Panc1 (cell line): Measurements from ENCODE around the gene VKORC1L1. TPM values are rescaled to one million over a fixed set of nuclear protein-coding genes. Genes with fewer than 3 reads are reported as not detected.
"Not testable (repeated sequence)": the region's sequence is repeated elsewhere in the genome, so short reads cannot be mapped to it uniquely, and the experiment has no call there.

Experiments used
- ATAC-seq: fragments of 200-7000 bp; cut with Tn5 transposase; 2 replicates; pipeline ENCODE4 v1.9.1; 2020; ENCODE audit warnings: mild to moderate bottlenecking, moderate library complexity
- BruUV-seq: library from RNA; stranded (reverse); fragments of 400-500 nt; replicated peaks from 2 replicates; lab custom pipeline; 2021; lab: Mats Ljungman, UMichigan
- CTCF ChIA-PET: fragments of 300-600 bp; sonication (Branson Sonifier 250); formaldehyde crosslinking; loops from one replicate; lab custom pipeline; 2022; ENCODE audit warnings: antibody characterized with exemption; lab: Charles Lee
- POLR2A ChIA-PET: fragments of 300-600 bp; sonication (Branson Sonifier 250); formaldehyde crosslinking; loops from one replicate; lab custom pipeline; 2022; ENCODE audit warnings: antibody characterized with exemption; lab: Charles Lee
- DNase-seq: peaks from one replicate; pipeline ENCODE4 v3.0.0-alpha.2; 2010; ENCODE audit warnings: low read depth, low spot score
- H3K27ac ChIP-seq: 2 replicates; pipeline ENCODE4 v1.5.1; 2011; ENCODE audit warnings: mild to moderate bottlenecking, low read length, inconsistent platforms
- H3K27me3 ChIP-seq: fragments of 200-500 bp; sonication (Bioruptor generic); 2 replicates; pipeline ENCODE4 v1.6.0; 2014; ENCODE audit warnings: low read length, inconsistent platforms; ENCODE audit not compliant: control insufficient read depth, insufficient read depth
- H3K36me3 ChIP-seq: fragments of 200-500 bp; sonication (Bioruptor generic); 2 replicates; pipeline ENCODE4 v1.5.1; 2014; ENCODE audit warnings: inconsistent platforms, mild to moderate bottlenecking, low read length, moderate library complexity; ENCODE audit not compliant: control insufficient read depth, insufficient read depth
- H3K4me1 ChIP-seq: 2 replicates; pipeline ENCODE4 v1.5.1; 2011; ENCODE audit warnings: inconsistent platforms, mild to moderate bottlenecking, low read length, moderate library complexity; ENCODE audit not compliant: control insufficient read depth, insufficient read depth
- H3K4me3 ChIP-seq, 2 experiments: 2 replicates each; pipeline ENCODE4 v1.5.1; 2011 to 2012; ENCODE audit warnings: low read depth in 2 of 2, low read length in 2 of 2, mild to moderate bottlenecking in 2 of 2, inconsistent platforms in 1 of 2, moderate library complexity in 1 of 2
- H3K9me3 ChIP-seq: fragments of 200-500 bp; sonication (Bioruptor generic); 2 replicates; pipeline ENCODE4 v1.5.1; 2014; ENCODE audit warnings: low read depth, mild to moderate bottlenecking, inconsistent platforms, low read length, moderate library complexity; ENCODE audit not compliant: control insufficient read depth, insufficient read depth
- POLR2AphosphoS5 ChIP-seq: IDR thresholded peaks from 2 replicates; pipeline ENCODE4 v1.6.1; 2012; ENCODE audit warnings: mild to moderate bottlenecking, low read depth, low read length, moderate library complexity
- SIN3A ChIP-seq: IDR thresholded peaks from 2 replicates; pipeline ENCODE4 v1.6.1; 2012; ENCODE audit warnings: low read depth, mild to moderate bottlenecking, low read length, moderate library complexity, borderline replicate concordance; ENCODE audit not compliant: insufficient read depth
- TCF7L2 ChIP-seq: IDR thresholded peaks from 2 replicates; pipeline ENCODE4 v1.6.1; 2011; ENCODE audit warnings: mild to moderate bottlenecking, low read depth, low read length, inconsistent platforms
- in situ Hi-C: cut with HindIII; loops from 2 replicates; pipeline ENCODE4 v1.10.0; 2016; ENCODE audit warnings: low sequenced_read_pairs, low pct_unique_long_range_greater_than_20kb
- intact Hi-C: fragments of 100-400 bp; cut with micrococcal nuclease; formaldehyde crosslinking; loops from one replicate; pipeline ENCODE4 v1.10.0; 2022; ENCODE audit not compliant: unreplicated experiment
- total RNA-seq: library from RNA; stranded (reverse); gene quantifications from one replicate; pipeline ENCODE4 v1.2.1, GENCODE V29; 2021; ENCODE audit not compliant: unreplicated experiment
- TF ChIP-seq, protein P1 (sequence below), 2 experiments: IDR thresholded peaks; 2 replicates each; pipeline ENCODE4 v1.6.1; 2011 to 2012; ENCODE audit warnings: low read depth in 2 of 2, control low read depth in 1 of 2, low read length in 1 of 2, mild to moderate bottlenecking in 1 of 2, moderate library complexity in 1 of 2; ENCODE audit not compliant: insufficient read depth in 1 of 2
- TF ChIP-seq, protein P2 (sequence below): fragments of 450-650 bp; IDR thresholded peaks from 2 replicates; pipeline ENCODE4 v1.5.1; 2017; ENCODE audit warnings: mild to moderate bottlenecking

VKORC1L1 gene
- total RNA-seq, 1 experiment from 2014 or later = 45.5 TPM

DNA sequence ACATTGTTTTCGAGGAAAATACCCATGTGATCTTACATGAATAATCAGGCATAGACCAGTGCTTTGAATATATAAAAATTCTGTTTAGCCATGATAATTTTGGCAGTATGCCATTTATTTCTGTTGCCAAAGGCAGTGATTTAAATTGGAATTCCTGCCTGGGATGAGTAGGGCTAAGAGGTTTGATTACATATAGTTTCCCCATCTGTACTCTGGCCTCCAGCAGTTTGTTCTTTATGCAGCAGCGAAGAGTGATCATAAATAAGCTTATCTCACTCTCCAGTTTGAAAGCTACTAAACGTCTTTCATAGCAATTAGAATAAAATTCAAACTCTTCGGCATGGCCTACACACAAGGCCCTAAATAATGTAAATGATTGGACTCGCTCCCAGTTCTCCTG is 72.9 kb downstream of the VKORC1L1 start:
- H3K9me3 ChIP-seq, H3K4me1 ChIP-seq, BruUV-seq, DNase-seq, ATAC-seq, CTCF ChIA-PET, POLR2A ChIA-PET, in situ Hi-C loops, H3K4me3 ChIP-seq, intact Hi-C loops, H3K36me3 ChIP-seq, H3K27me3 ChIP-seq, H3K27ac ChIP-seq: not testable (repeated sequence)

DNA sequence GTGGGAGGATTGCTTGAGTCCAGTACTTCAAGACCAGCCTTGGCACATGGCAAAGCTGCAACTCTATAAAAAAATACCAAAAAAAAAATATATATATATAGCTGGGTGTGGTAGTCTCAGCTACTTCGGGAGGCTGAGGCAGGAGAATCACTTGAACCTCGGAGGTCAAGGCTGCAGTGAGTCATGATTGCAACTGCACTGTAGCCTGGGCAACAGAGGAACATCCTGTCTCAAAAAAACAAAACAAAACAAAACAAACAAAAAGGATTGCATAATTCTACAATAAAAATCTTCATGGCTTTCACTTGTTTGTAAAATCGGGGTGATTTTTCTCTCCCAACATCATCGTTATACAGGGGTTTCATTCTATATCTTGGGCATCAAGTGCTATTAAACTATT is 74.0 kb downstream of the VKORC1L1 start:
- Histone ChIP-seq H3K27me3 (no peaks in the 10 kb centered on the region), H3K4me3 (no peak overlapping the region), H3K9me3 (no peaks in the 10 kb centered on the region), H3K4me1 (no peaks in the 10 kb centered on the region), H3K36me3 (no peaks in the 10 kb centered on the region), H3K27ac (no peak overlapping the region)
- TF ChIP-seq, protein P1, sequence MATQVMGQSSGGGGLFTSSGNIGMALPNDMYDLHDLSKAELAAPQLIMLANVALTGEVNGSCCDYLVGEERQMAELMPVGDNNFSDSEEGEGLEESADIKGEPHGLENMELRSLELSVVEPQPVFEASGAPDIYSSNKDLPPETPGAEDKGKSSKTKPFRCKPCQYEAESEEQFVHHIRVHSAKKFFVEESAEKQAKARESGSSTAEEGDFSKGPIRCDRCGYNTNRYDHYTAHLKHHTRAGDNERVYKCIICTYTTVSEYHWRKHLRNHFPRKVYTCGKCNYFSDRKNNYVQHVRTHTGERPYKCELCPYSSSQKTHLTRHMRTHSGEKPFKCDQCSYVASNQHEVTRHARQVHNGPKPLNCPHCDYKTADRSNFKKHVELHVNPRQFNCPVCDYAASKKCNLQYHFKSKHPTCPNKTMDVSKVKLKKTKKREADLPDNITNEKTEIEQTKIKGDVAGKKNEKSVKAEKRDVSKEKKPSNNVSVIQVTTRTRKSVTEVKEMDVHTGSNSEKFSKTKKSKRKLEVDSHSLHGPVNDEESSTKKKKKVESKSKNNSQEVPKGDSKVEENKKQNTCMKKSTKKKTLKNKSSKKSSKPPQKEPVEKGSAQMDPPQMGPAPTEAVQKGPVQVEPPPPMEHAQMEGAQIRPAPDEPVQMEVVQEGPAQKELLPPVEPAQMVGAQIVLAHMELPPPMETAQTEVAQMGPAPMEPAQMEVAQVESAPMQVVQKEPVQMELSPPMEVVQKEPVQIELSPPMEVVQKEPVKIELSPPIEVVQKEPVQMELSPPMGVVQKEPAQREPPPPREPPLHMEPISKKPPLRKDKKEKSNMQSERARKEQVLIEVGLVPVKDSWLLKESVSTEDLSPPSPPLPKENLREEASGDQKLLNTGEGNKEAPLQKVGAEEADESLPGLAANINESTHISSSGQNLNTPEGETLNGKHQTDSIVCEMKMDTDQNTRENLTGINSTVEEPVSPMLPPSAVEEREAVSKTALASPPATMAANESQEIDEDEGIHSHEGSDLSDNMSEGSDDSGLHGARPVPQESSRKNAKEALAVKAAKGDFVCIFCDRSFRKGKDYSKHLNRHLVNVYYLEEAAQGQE (IDR thresholded peaks at IDR 0.05; ENCODE audit: insufficient read depth in 1 of 2, low read depth in 2 of 2, low read length in 1 of 2) = no peak
- TF ChIP-seq, protein P2, sequence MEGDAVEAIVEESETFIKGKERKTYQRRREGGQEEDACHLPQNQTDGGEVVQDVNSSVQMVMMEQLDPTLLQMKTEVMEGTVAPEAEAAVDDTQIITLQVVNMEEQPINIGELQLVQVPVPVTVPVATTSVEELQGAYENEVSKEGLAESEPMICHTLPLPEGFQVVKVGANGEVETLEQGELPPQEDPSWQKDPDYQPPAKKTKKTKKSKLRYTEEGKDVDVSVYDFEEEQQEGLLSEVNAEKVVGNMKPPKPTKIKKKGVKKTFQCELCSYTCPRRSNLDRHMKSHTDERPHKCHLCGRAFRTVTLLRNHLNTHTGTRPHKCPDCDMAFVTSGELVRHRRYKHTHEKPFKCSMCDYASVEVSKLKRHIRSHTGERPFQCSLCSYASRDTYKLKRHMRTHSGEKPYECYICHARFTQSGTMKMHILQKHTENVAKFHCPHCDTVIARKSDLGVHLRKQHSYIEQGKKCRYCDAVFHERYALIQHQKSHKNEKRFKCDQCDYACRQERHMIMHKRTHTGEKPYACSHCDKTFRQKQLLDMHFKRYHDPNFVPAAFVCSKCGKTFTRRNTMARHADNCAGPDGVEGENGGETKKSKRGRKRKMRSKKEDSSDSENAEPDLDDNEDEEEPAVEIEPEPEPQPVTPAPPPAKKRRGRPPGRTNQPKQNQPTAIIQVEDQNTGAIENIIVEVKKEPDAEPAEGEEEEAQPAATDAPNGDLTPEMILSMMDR = no peak
- TF ChIP-seq SIN3A (no peak), POLR2AphosphoS5 (no peak), TCF7L2 (no peak)
- CTCF ChIA-PET = no interaction called here
- no peak; the same call in 1 of the 2 replicates for ATAC-seq
- in situ Hi-C loops = no loop called here
- BruUV-seq = no TSS peak
- DNase-seq = peak; percentile 30
- intact Hi-C loops = no loop called here
- POLR2A ChIA-PET = no interaction called here

DNA sequence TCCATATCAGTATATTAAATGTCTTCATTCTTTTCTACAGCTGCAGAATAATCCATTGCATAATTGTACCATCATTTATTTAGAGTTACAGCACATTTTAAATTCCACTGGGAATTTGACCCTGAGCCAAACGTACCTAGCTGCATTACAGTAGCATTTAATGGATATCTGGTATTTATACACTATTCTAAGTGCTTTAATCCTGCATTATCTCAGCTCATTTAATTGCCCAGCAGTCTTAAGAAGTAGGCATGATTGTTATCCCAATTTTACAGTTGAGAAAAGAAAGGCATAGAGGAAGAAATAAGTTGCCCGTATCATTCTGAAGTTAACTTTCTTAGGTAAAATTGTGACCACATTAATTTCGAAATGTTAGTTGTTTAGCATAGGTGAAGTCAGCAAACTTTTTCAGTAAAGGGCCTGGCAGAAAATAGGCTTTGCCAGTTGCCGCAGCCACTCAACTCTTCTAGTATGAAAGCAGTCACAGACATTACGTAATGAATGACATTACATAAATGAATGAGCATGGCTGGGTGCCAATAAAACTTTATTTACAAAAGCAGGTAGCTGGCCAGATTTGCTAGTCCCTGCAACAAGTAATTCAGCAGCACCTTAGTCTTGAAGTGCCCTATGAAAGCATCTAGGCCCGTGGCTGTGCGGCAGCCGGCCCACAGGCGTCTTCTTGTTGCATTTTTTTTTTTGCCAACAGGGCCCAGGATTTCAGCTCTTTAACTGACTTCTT is 79.1 kb downstream of the VKORC1L1 start:
- no peak for ATAC-seq
- no TSS peak for BruUV-seq
- no peaks in the 10 kb centered on the region for H3K9me3 ChIP-seq
- in situ Hi-C loops = no loop called here
- ChIA-PET POLR2A (interaction anchor here (0.6 kb wide), 1 partner anchor 19 kb away, joined by 5 read pairs; no protein-coding TSS in a partner anchor), CTCF (no interaction called here)
- intact Hi-C loops = no loop called here
- H3K4me1 ChIP-seq = no peaks in the 10 kb centered on the region
- no peak overlapping the region for H3K4me3 ChIP-seq
- H3K36me3 ChIP-seq = peaks cover 5% of the 10 kb centered on the region; the same call in 1 of the 2 replicates
- no peak overlapping the region for H3K27ac ChIP-seq
- no peak for DNase-seq
- no peaks in the 10 kb centered on the region for H3K27me3 ChIP-seq
- TF ChIP-seq, protein P1 (IDR thresholded peaks at IDR 0.05; ENCODE audit: insufficient read depth in 1 of 2, low read depth in 2 of 2, low read length in 1 of 2) = no peak
- TF ChIP-seq SIN3A = no peak
- TF ChIP-seq POLR2AphosphoS5 = no peak
- no peak for TF ChIP-seq TCF7L2
- TF ChIP-seq, protein P2 = no peak
